GM12873 (cell line): ENCODE measurements around the gene TAS2R14.

Experiments used
- CTCF ChIP-seq: IDR thresholded peaks from 2 replicates; pipeline ENCODE4 v1.5.1; 2012; ENCODE audit warnings: low read depth, mild to moderate bottlenecking, moderate library complexity, low read length, control low read depth; ENCODE audit not compliant: insufficient read depth; ENCODE audit errors: missing control alignments

Gene TAS2R14

GRCh38 chr12:10960211-10960610 is 21.1 kb upstream of the TAS2R14 start:
- no peak for TF ChIP-seq CTCF

GRCh38 chr12:10959804-10960203 is 20.7 kb upstream of the TAS2R14 start:
- no peak for TF ChIP-seq CTCF

GRCh38 chr12:10957741-10958140 is 18.7 kb upstream of the TAS2R14 start:
- TF ChIP-seq CTCF, result no peak

GRCh38 chr12:10956085-10956484 is 17.0 kb upstream of the TAS2R14 start:
- no peak for TF ChIP-seq CTCF

- TF ChIP-seq CTCF, result no peak
Measured at GRCh38 chr12:10952645-10953044, 13.6 kb upstream of the TAS2R14 start.

GRCh38 chr12:10943167-10943566 is 4.1 kb upstream of the TAS2R14 start:
- no peak for TF ChIP-seq CTCF

GRCh38 chr12:10941916-10942607 is 3.0 kb upstream of the TAS2R14 start:
- no peak for TF ChIP-seq CTCF
